DND-41 (cell line): ENCODE data around the gene BEX3.

Experiments used
- EZH2 ChIP-seq: IDR thresholded peaks from 3 replicates; pipeline ENCODE4 v1.6.1; 2012; ENCODE audit warnings: borderline replicate concordance, low read depth, mild to moderate bottlenecking, moderate library complexity, low read length, inconsistent platforms; ENCODE audit not compliant: severe bottlenecking
- TF ChIP-seq, protein P1 (sequence below): IDR thresholded peaks from 2 replicates; pipeline ENCODE4 v1.5.1; 2012; ENCODE audit warnings: borderline replicate concordance, low read length, moderate library complexity, mild to moderate bottlenecking; ENCODE audit not compliant: poor library complexity, severe bottlenecking; ENCODE audit errors: extremely low read depth

DNA sequence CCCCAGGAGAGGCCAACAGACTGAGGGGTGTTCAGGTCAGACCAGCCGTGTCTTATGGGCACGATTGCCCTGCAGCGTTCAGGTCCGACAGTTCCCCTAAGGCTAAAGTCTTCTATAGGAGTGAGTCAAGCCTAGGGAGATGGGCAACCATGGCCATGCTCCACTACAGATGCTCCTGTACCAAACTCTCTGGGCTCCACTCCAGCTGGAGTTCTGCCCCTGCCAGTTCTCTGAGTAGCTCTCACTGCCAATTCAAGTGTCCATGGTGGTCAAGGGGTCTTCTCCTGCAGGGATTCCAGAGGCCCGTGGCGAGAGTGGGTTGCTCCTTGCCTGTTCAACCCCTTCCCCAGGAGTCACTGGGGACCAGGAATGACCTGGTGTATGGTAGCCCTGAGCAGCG lies 38.2 kb downstream of the BEX3 start:
- TF ChIP-seq, protein P1, sequence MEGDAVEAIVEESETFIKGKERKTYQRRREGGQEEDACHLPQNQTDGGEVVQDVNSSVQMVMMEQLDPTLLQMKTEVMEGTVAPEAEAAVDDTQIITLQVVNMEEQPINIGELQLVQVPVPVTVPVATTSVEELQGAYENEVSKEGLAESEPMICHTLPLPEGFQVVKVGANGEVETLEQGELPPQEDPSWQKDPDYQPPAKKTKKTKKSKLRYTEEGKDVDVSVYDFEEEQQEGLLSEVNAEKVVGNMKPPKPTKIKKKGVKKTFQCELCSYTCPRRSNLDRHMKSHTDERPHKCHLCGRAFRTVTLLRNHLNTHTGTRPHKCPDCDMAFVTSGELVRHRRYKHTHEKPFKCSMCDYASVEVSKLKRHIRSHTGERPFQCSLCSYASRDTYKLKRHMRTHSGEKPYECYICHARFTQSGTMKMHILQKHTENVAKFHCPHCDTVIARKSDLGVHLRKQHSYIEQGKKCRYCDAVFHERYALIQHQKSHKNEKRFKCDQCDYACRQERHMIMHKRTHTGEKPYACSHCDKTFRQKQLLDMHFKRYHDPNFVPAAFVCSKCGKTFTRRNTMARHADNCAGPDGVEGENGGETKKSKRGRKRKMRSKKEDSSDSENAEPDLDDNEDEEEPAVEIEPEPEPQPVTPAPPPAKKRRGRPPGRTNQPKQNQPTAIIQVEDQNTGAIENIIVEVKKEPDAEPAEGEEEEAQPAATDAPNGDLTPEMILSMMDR = no peak
- TF ChIP-seq EZH2 = no peak
